Measurements from ENCODE around the gene GRHPR. TPM values are rescaled to one million over a fixed set of nuclear protein-coding genes. Genes with fewer than 3 reads are reported as not detected.
"Not testable (repeated sequence)": the region's sequence is repeated elsewhere in the genome, so short reads cannot be mapped to it uniquely, and the experiment has no call there.

Gene GRHPR
- total RNA-seq, 4 donors from 2014 or later, result 120 to 181 (median 141) TPM

DNA sequence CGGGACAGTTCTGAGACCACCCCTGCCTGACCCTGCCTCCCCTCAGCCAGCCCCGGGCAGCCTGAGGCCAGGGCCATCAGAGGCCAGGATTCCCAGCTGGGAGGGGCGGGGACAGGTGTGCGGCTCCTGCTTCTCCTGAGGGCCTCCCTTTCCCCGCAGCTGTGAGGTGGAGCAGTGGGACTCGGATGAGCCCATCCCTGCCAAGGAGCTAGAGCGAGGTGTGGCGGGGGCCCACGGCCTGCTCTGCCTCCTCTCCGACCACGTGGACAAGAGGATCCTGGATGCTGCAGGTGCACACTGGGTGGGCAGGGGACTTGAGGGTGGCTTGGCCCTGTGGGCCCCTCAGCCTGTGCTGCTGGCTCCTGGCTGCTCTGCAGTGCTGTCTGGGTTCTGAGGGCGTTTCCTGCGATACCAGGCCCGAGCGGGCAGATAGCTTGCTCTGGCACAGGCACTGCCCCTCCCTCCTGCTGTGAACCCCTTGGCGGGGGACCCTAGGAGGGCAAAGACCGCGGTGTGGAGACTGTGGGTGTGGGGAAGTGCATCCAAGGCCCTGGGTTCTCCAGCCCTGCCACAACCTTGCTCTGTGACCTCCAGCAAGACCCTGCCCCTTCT, 2.3 kb downstream of the GRHPR start:
- TF ChIP-seq, protein P1, sequence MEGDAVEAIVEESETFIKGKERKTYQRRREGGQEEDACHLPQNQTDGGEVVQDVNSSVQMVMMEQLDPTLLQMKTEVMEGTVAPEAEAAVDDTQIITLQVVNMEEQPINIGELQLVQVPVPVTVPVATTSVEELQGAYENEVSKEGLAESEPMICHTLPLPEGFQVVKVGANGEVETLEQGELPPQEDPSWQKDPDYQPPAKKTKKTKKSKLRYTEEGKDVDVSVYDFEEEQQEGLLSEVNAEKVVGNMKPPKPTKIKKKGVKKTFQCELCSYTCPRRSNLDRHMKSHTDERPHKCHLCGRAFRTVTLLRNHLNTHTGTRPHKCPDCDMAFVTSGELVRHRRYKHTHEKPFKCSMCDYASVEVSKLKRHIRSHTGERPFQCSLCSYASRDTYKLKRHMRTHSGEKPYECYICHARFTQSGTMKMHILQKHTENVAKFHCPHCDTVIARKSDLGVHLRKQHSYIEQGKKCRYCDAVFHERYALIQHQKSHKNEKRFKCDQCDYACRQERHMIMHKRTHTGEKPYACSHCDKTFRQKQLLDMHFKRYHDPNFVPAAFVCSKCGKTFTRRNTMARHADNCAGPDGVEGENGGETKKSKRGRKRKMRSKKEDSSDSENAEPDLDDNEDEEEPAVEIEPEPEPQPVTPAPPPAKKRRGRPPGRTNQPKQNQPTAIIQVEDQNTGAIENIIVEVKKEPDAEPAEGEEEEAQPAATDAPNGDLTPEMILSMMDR (IDR thresholded peaks at IDR 0.05), result no peak
- no peak for TF ChIP-seq POLR2A (IDR thresholded peaks at IDR 0.05)
- WGBS, 2 donors, result 41 to 61% methylated on average over 14 to 18 of the region's 18 CpGs
- intact Hi-C loops (cut with DNase I; ENCODE audit: low total_unique reads), result loop anchor here (5.0 kb wide), 1 partner anchor 38 kb away; no protein-coding TSS in a partner anchor
- no peak for DNase-seq (ENCODE audit: low spot score in 2 of 2)
- no peak overlapping the region for H3K4me3 ChIP-seq (ENCODE audit: low read depth, poor library complexity, severe bottlenecking)

DNA sequence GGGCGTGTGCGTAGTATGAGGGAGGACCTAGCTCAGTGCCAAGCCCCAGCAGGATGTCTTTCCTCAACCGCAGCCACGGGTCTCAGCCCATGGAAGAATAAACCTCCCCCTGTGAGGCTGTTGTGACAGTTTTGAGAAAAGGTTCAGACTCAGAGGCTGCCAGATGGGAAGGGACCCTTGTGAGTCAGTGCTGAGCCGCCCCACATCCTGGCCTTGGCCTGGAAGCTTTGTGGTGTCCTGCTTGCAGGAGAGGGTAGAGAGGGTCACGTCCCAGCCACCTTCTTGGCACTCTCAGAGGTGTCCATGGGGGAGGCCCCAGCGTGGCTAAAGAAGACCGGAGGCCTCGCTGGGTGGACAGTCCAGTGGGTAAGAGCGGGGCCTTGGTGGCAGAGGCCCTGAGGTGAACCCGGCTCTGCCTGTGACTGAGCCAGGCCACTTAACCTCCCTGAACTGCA, 2.8 kb downstream of the GRHPR start:
- H3K4me3 ChIP-seq (ENCODE audit: low read depth, poor library complexity, severe bottlenecking), result no peak overlapping the region
- 65 to 73% methylated on average over 11 of the region's 11 CpGs for WGBS, 2 donors
- no peak for TF ChIP-seq POLR2A (IDR thresholded peaks at IDR 0.05)
- TF ChIP-seq, protein P1 (IDR thresholded peaks at IDR 0.05), result no peak
- intact Hi-C loops (cut with DNase I; ENCODE audit: low total_unique reads), result loop anchor here (5.0 kb wide), 1 partner anchor 37 kb away; no protein-coding TSS in a partner anchor
- no peak for DNase-seq (ENCODE audit: low spot score in 2 of 2)

DNA sequence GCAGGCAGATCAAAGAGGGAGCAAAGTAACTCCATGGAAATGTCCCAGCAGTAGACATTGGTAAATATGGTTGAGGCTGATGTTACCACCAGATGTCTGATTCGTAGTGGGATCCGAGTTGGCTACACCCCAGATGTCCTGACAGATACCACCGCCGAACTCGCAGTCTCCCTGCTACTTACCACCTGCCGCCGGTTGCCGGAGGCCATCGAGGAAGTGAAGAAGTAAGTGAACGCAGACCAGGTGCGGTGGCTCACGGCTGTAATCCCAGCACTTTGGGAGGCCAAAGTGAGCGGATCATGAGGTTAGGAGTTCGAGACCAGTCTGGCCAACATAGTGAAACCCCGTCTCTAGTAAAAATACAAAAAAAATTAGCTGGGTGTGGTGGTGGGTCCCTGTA, 3.9 kb downstream of the GRHPR start:
- intact Hi-C loops (cut with DNase I; ENCODE audit: low total_unique reads), result loop anchor here (5.0 kb wide), 1 partner anchor 36 kb away; no protein-coding TSS in a partner anchor
- not testable (repeated sequence) for DNase-seq (ENCODE audit: low spot score in 2 of 2); H3K4me3 ChIP-seq (ENCODE audit: low read depth, poor library complexity, severe bottlenecking)
- WGBS, 2 donors, result 92 to 96% methylated on average over 15 of the region's 15 CpGs

DNA sequence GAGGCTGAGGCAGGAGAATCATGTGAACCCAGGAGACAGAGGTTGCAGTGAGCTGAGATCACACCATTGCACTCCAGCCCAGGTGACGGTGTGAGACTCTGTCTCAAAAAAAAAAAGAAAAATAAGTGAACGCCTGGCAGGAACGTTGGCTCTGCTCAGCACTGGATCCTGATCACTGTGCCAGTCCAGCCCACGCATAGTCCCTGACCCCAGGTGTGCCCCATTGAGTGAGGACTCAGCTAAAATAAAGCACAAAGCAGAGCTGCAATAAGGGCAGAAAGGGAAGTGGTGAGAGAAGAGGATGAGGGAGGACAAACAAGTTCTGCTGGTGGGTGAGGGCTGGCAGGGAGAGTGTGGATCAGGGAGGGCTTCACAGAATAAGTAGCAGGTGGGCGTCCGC, 4.3 kb downstream of the GRHPR start:
- 89 to 90% methylated on average over 6 of the region's 6 CpGs for WGBS, 2 donors
- TF ChIP-seq POLR2A (IDR thresholded peaks at IDR 0.05), result no peak
- TF ChIP-seq, protein P1 (IDR thresholded peaks at IDR 0.05), result no peak
- no peak overlapping the region for H3K4me3 ChIP-seq (ENCODE audit: low read depth, poor library complexity, severe bottlenecking)
- intact Hi-C loops (cut with DNase I; ENCODE audit: low total_unique reads), result loop anchor here (5.0 kb wide), 1 partner anchor 35 kb away; no protein-coding TSS in a partner anchor
- DNase-seq (ENCODE audit: low spot score in 2 of 2), result no peak

DNA sequence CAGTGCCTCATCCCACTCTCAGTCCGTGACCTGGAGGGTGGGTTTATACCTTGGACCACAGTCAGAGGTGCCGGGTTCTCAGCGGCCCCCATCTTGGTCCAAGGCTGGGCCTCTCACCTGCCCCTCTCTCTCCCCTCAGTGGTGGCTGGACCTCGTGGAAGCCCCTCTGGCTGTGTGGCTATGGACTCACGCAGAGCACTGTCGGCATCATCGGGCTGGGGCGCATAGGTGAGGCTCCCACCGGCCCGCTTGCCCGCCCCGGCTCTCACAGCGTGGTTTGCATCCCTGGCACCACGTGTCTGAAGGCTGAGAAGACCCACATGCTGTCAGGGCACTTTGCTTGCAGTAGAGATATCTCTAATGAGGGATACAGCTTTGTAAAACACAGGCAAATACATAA, 5.8 kb downstream of the GRHPR start:
- WGBS, 2 donors, result 92 to 93% methylated on average over 14 of the region's 14 CpGs
- no peak overlapping the region for H3K4me3 ChIP-seq (ENCODE audit: low read depth, poor library complexity, severe bottlenecking)
- DNase-seq (ENCODE audit: low spot score in 2 of 2), result no peak
- TF ChIP-seq POLR2A (IDR thresholded peaks at IDR 0.05), result no peak
- intact Hi-C loops (cut with DNase I; ENCODE audit: low total_unique reads), result loop anchor here (5.0 kb wide), 1 partner anchor 34 kb away; no protein-coding TSS in a partner anchor

DNA sequence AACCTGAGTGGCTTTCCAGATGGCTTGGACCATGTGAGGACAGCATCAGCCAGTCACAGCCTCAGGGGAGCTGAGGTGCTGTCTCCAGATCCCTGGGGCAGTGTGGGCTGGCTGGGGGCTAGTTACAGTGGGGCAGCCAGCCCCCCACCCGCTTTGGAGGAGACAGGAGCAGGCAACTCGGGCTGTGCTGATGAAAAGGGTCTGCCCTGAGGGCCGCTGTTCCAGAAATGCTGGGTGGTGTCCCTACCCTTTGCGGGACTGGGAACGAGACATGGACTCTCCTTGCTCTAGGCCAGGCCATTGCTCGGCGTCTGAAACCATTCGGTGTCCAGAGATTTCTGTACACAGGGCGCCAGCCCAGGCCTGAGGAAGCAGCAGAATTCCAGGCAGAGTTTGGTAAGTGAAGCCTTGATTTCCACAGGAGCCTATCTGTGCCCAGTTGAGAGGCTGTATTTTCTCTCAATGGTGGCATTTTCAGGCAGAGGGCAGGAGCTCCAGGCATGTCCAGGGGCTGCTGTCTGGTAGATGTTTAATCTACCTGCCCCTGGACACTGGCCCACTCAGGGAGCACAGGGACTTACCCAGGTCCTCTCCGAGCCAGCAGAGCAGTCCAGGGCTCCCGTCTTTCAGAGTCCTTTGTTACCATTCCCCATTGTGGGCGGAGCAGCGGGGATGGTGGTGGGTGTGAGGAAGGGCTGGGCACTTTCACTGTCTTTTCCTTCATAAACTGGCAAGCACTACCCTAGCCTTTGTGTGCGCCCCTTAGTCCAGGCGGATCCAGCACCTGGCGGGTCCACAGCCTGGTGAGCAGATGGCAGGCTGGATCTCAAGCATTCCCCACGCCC, 7.2 kb downstream of the GRHPR start:
- WGBS, 2 donors, result 82 to 87% methylated on average over 17 of the region's 17 CpGs
- H3K4me3 ChIP-seq (ENCODE audit: low read depth, poor library complexity, severe bottlenecking), result no peak overlapping the region
- TF ChIP-seq, protein P1 (IDR thresholded peaks at IDR 0.05), result no peak
- no peak for TF ChIP-seq POLR2A (IDR thresholded peaks at IDR 0.05)
- DNase-seq (ENCODE audit: low spot score in 2 of 2), result no peak
- intact Hi-C loops (cut with DNase I; ENCODE audit: low total_unique reads), result loop anchor here (5.0 kb wide), 1 partner anchor 33 kb away; no protein-coding TSS in a partner anchor

Data from lower leg skin (tissue), 4 donors.